Common myeloid progenitor, CD34-positive (primary cell): ENCODE data around the gene HMCN1.

Experiments used
- CTCF ChIA-PET: fragments of 350-600 bp; sonication (Branson Sonifier 250); formaldehyde crosslinking; loops from one replicate; lab custom pipeline; 2021; ENCODE audit warnings: antibody characterized with exemption; lab: Charles Lee
- POLR2A ChIA-PET: fragments of 350-600 bp; sonication (Branson Sonifier 250); formaldehyde crosslinking; loops from one replicate; lab custom pipeline; 2021; ENCODE audit warnings: antibody characterized with exemption; lab: Charles Lee
- DNase-seq, 3 donors: peaks; one replicate each; pipeline versions ENCODE4 v3.0.0 to v3.0.0-alpha.2; 2013
- H3K27ac ChIP-seq, 2 experiments: 1 replicate in 1 of 2; 2 replicates in 1 of 2; pipeline ENCODE4 v1.7.0; 2013; ENCODE audit warnings: inconsistent platforms in 2 of 2, low read length in 2 of 2, mild to moderate bottlenecking in 2 of 2, low read depth in 1 of 2, moderate library complexity in 1 of 2; ENCODE audit not compliant: severe bottlenecking in 2 of 2, insufficient read depth in 1 of 2, poor library complexity in 1 of 2
- H3K27me3 ChIP-seq, 5 experiments: replicated peaks in 2 of 5; 1 replicate in 3 of 5; 2 replicates in 2 of 5; pipeline versions ENCODE4 v1.6.1 to v1.7.0; 2013; ENCODE audit warnings: low read length in 4 of 5, mild to moderate bottlenecking in 2 of 5, moderate library complexity in 2 of 5, inconsistent platforms in 1 of 5; ENCODE audit not compliant: insufficient read depth in 5 of 5, control insufficient read depth in 4 of 5
- H3K36me3 ChIP-seq, 4 experiments: 1 replicate in 2 of 4; 2 replicates in 2 of 4; pipeline versions ENCODE4 v1.6.1 to v1.7.0; 2013; ENCODE audit warnings: low read length in 3 of 4, control low read depth in 1 of 4, mild to moderate bottlenecking in 1 of 4; ENCODE audit not compliant: control insufficient read depth in 4 of 4, insufficient read depth in 4 of 4
- H3K4me1 ChIP-seq, 4 experiments: 1 replicate in 3 of 4; 2 replicates in 1 of 4; pipeline versions ENCODE4 v1.6.1 to v1.7.1; 2013; ENCODE audit warnings: low read length in 3 of 4, mild to moderate bottlenecking in 3 of 4, control low read depth in 1 of 4, inconsistent platforms in 1 of 4, moderate library complexity in 1 of 4; ENCODE audit not compliant: control insufficient read depth in 4 of 4, insufficient read depth in 4 of 4; ENCODE audit errors: control extremely low read depth in 1 of 4
- H3K4me3 ChIP-seq, 7 experiments: 1 replicate in 4 of 7; 2 replicates in 3 of 7; pipeline versions ENCODE4 v1.5.1 to v1.7.0; 2013; ENCODE audit warnings: mild to moderate bottlenecking in 7 of 7, low read length in 6 of 7, moderate library complexity in 6 of 7, inconsistent platforms in 2 of 7, low read depth in 2 of 7, control low read depth in 1 of 7; ENCODE audit not compliant: insufficient read depth in 4 of 7, control insufficient read depth in 1 of 7; ENCODE audit errors: extremely low read depth in 1 of 7
- H3K9me3 ChIP-seq, 5 experiments: 1 replicate in 4 of 5; 2 replicates in 1 of 5; pipeline versions ENCODE4 v1.6.1 to v1.7.1; 2013; ENCODE audit warnings: low read length in 4 of 5, mild to moderate bottlenecking in 2 of 5, inconsistent platforms in 1 of 5, low read depth in 1 of 5, moderate library complexity in 1 of 5; ENCODE audit not compliant: control insufficient read depth in 4 of 5, insufficient read depth in 2 of 5; ENCODE audit errors: control extremely low read depth in 1 of 5
- WGBS: methylation state at CpG from one replicate; pipeline ENCODE4 v1.1.5; 2013; ENCODE audit not compliant: insufficient coverage; 5-methylcytosine and 5-hydroxymethylcytosine counted together

The HMCN1 gene

GRCh38 chr1:185696422-185697150, 37.6 kb upstream of the HMCN1 start:
- POLR2A ChIA-PET, result no interaction called here
- Histone ChIP-seq H3K4me3 (no peak overlapping the region), H3K4me1 (peaks cover 10 to 32% (median 15%) of the 10 kb centered on the region in 4 experiments), H3K36me3 (no peaks in the 10 kb centered on the region), H3K27ac (no peak overlapping the region), H3K9me3 (no peaks in the 10 kb centered on the region), H3K27me3 (no peaks in the 10 kb centered on the region)
- DNase-seq, result no peak
- CTCF ChIA-PET, result interaction anchor here (1.0 kb wide), 1 partner anchor 21 kb away, joined by 3 read pairs; no protein-coding TSS in a partner anchor
- WGBS, result 97% methylated on average over 4 of the region's 4 CpGs

GRCh38 chr1:185699874-185700273, 34.3 kb upstream of the HMCN1 start:
- no peaks in the 10 kb centered on the region for H3K27me3 ChIP-seq
- no peaks in the 10 kb centered on the region for H3K9me3 ChIP-seq
- ChIA-PET CTCF (no interaction called here), POLR2A (no interaction called here)
- WGBS, result 92% methylated on average over 3 of the region's 4 CpGs
- no peak for DNase-seq
- H3K4me3 ChIP-seq, result no peak overlapping the region
- no peak overlapping the region for H3K27ac ChIP-seq
- no peaks in the 10 kb centered on the region for H3K36me3 ChIP-seq
- peaks cover 0 to 17% (median 4%) of the 10 kb centered on the region in 4 experiments for H3K4me1 ChIP-seq

GRCh38 chr1:185701650-185702049, 32.5 kb upstream of the HMCN1 start:
- no peak for DNase-seq
- Histone ChIP-seq H3K4me1 (peaks cover 0 to 9% (median 3%) of the 10 kb centered on the region in 4 experiments), H3K27ac (no peak overlapping the region), H3K36me3 (no peaks in the 10 kb centered on the region), H3K27me3 (no peaks in the 10 kb centered on the region), H3K4me3 (no peak overlapping the region), H3K9me3 (no peaks in the 10 kb centered on the region)
- ChIA-PET POLR2A (no interaction called here), CTCF (interaction anchor here (1.1 to 1.4 kb wide), 2 partner anchors 16 to 46 kb away, joined by 3 read pairs; no protein-coding TSS in a partner anchor)
- no CpG with 5 or more reads among the region's 2 CpGs for WGBS

GRCh38 chr1:185704181-185704580, 30.0 kb upstream of the HMCN1 start:
- H3K9me3 ChIP-seq, result no peaks in the 10 kb centered on the region
- no peak for DNase-seq
- no peak overlapping the region for H3K27ac ChIP-seq
- CTCF ChIA-PET, result no interaction called here
- 92% methylated on average over 2 of the region's 3 CpGs for WGBS
- no peaks in the 10 kb centered on the region for H3K36me3 ChIP-seq
- POLR2A ChIA-PET, result no interaction called here
- no peaks in the 10 kb centered on the region for H3K27me3 ChIP-seq
- H3K4me3 ChIP-seq, result no peak overlapping the region
- peaks cover 0 to 9% (median 3%) of the 10 kb centered on the region in 4 experiments for H3K4me1 ChIP-seq

- 71% methylated on average over 2 of the region's 3 CpGs for WGBS
- Histone ChIP-seq H3K9me3 (peaks cover 0 to 2% (median 0%) of the 10 kb centered on the region in 5 experiments), H3K36me3 (no peaks in the 10 kb centered on the region), H3K4me1 (no peaks in the 10 kb centered on the region), H3K27ac (no peak overlapping the region), H3K4me3 (no peak overlapping the region), H3K27me3 (peaks cover 0 to 1% (median 0%) of the 10 kb centered on the region in 5 experiments)
- CTCF ChIA-PET, result no interaction called here
- POLR2A ChIA-PET, result no interaction called here
- no peak for DNase-seq
Measured at GRCh38 chr1:185716095-185716494, 18.1 kb upstream of the HMCN1 start.

- Histone ChIP-seq H3K4me3 (no peak overlapping the region), H3K36me3 (no peaks in the 10 kb centered on the region), H3K27me3 (peaks cover 0 to 1% (median 0%) of the 10 kb centered on the region in 5 experiments), H3K27ac (no peak overlapping the region), H3K4me1 (no peaks in the 10 kb centered on the region), H3K9me3 (no peaks in the 10 kb centered on the region)
- no peak for DNase-seq
- WGBS, result 52% methylated on average over 3 of the region's 4 CpGs
- POLR2A ChIA-PET, result no interaction called here
- CTCF ChIA-PET, result interaction anchor here (1.1 to 3.8 kb wide), 7 partner anchors 13 to 496 kb away, joined by 3 to 23 read pairs (median 7); partner anchors contain the start of gene HMCN1
Measured at GRCh38 chr1:185719021-185719420, 15.2 kb upstream of the HMCN1 start.

- Histone ChIP-seq H3K36me3 (no peaks in the 10 kb centered on the region), H3K27me3 (peaks cover 0 to 1% (median 0%) of the 10 kb centered on the region in 5 experiments), H3K4me1 (no peaks in the 10 kb centered on the region), H3K27ac (no peak overlapping the region), H3K9me3 (no peaks in the 10 kb centered on the region), H3K4me3 (no peak overlapping the region)
- peak; percentile 42 to 72 (median 61) for DNase-seq
- CTCF ChIA-PET, result interaction anchor here (1.2 to 3.8 kb wide), 9 partner anchors 13 to 501 kb away, joined by 3 to 23 read pairs (median 5); partner anchors contain the start of gene HMCN1
- no CpG with 5 or more reads among the region's 2 CpGs for WGBS
- POLR2A ChIA-PET, result no interaction called here
Measured at GRCh38 chr1:185720633-185721272, 13.4 kb upstream of the HMCN1 start.
